SK-N-SH treated with all-trans-retinoic acid at 6 μM for 48 hours (cell line): ENCODE results near the gene NAA38.

Experiments
- ARNTL ChIP-seq: fragments of 450-650 bp; formaldehyde crosslinking; IDR thresholded peaks from 2 replicates; pipeline ENCODE4 v1.5.0; 2020; ENCODE audit warnings: low read depth, mild to moderate bottlenecking, moderate library complexity, borderline replicate concordance
- BACH2 ChIP-seq: fragments of 250-450 bp; sonication (Bioruptor Pico); IDR thresholded peaks from 2 replicates; pipeline ENCODE4 v1.9.0; 2021; ENCODE audit warnings: mild to moderate bottlenecking, borderline replicate concordance
- ESRRG ChIP-seq: fragments of 250-450 bp; sonication (Bioruptor Pico); IDR thresholded peaks from 2 replicates; pipeline ENCODE4 v1.6.1; 2021; ENCODE audit warnings: mild to moderate bottlenecking
- RARB ChIP-seq: fragments of 250-450 bp; sonication (Bioruptor Pico); IDR thresholded peaks from 2 replicates; pipeline ENCODE4 v1.8.0; 2021; ENCODE audit warnings: mild to moderate bottlenecking, moderate library complexity
- SNAI2 ChIP-seq: fragments of 250-450 bp; sonication (Bioruptor Pico); IDR thresholded peaks from 2 replicates; pipeline ENCODE4 v1.5.0; 2020; ENCODE audit warnings: mild to moderate bottlenecking, moderate library complexity
- TOX ChIP-seq: fragments of 250-450 bp; sonication (Bioruptor Pico); IDR thresholded peaks from 2 replicates; pipeline ENCODE4 v1.8.0; 2021; ENCODE audit warnings: mild to moderate bottlenecking, moderate library complexity, borderline replicate concordance
- ZC3H10 ChIP-seq: fragments of 250-450 bp; sonication (Bioruptor Pico); IDR thresholded peaks from 2 replicates; pipeline ENCODE4 v1.5.1; 2021; ENCODE audit warnings: mild to moderate bottlenecking, moderate library complexity
- ZNF565 ChIP-seq: fragments of 450-650 bp; formaldehyde crosslinking; conservative IDR thresholded peaks from 2 replicates; pipeline ENCODE4 v1.5.0; 2020; ENCODE audit warnings: low read depth, mild to moderate bottlenecking, moderate library complexity
- ZNF8 ChIP-seq: fragments of 450-650 bp; formaldehyde crosslinking; IDR thresholded peaks from 2 replicates; pipeline ENCODE4 v1.5.0; 2020; ENCODE audit warnings: mild to moderate bottlenecking, moderate library complexity
- TF ChIP-seq, protein P1 (sequence below): fragments of 250-450 bp; sonication (Bioruptor Pico); IDR thresholded peaks from 2 replicates; pipeline ENCODE4 v1.8.0; 2020; ENCODE audit warnings: mild to moderate bottlenecking, moderate library complexity, borderline replicate concordance

DNA sequence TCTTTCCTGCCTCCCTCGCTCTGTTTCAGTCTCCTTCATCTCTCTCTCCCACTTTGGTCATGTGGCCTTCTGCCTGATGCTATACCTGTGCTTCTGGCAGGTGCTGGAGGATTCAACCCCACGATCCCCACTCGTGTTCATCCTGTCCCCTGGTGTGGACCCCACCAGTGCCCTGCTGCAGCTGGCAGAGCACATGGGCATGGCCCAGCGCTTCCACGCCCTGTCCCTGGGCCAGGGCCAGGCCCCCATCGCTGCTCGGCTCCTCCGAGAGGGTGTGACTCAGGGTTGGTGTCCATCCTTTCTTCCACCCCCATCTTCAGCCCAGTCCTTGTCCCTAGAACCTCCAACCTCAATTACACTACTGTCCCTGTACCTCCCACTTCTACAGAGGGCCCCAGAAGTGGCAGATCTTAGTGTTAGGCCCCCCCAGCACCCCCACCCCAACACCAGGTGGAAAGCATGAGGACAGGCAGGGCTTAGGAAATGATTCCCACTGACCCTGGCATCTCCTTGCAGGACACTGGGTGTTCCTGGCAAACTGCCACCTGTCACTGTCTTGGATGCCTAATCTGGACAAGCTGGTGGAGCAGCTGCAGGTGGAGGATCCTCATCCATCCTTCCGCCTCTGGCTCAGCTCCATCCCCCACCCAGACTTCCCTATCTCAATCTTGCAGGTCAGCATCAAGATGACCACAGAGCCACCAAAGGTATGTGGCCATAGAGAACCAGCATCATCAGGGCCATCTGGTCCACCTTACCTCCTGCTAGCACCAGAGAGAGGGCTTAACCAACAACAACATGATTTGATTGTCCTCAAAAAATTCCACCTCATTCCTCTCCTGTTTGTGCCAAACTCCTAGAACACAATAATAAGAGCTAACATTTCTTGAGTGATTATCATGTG, 33.1 kb downstream of the NAA38 start:
- TF ChIP-seq TOX (CRISPR knock-in tag) (no peak), SNAI2 (CRISPR knock-in tag) (no peak), ZNF565 (no peak), ZNF8 (CRISPR knock-in tag) (no peak), BACH2 (no peak), ESRRG (CRISPR knock-in tag) (no peak), RARB (no peak), ARNTL (CRISPR knock-in tag) (no peak), ZC3H10 (CRISPR knock-in tag) (no peak)
- TF ChIP-seq, protein P1, sequence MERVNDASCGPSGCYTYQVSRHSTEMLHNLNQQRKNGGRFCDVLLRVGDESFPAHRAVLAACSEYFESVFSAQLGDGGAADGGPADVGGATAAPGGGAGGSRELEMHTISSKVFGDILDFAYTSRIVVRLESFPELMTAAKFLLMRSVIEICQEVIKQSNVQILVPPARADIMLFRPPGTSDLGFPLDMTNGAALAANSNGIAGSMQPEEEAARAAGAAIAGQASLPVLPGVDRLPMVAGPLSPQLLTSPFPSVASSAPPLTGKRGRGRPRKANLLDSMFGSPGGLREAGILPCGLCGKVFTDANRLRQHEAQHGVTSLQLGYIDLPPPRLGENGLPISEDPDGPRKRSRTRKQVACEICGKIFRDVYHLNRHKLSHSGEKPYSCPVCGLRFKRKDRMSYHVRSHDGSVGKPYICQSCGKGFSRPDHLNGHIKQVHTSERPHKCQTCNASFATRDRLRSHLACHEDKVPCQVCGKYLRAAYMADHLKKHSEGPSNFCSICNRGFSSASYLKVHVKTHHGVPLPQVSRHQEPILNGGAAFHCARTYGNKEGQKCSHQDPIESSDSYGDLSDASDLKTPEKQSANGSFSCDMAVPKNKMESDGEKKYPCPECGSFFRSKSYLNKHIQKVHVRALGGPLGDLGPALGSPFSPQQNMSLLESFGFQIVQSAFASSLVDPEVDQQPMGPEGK, result no peak
